HG03342 (cell line): Measurements from ENCODE around the gene APOC3.
"Not testable (repeated sequence)": the region's sequence is repeated elsewhere in the genome, so short reads cannot be mapped to it uniquely, and the experiment has no call there.

ENCODE experiments used
- ATAC-seq: cut with Tn5 transposase; IDR thresholded peaks from one replicate; pipeline ENCODE4 v1.9.1; 2021; ENCODE audit warnings: mild to moderate bottlenecking, moderate library complexity; ENCODE audit not compliant: unreplicated experiment

Gene APOC3

GRCh38 chr11:116801662-116802061 lies 28.0 kb upstream of the APOC3 start:
- ATAC-seq = not testable (repeated sequence)

DNA sequence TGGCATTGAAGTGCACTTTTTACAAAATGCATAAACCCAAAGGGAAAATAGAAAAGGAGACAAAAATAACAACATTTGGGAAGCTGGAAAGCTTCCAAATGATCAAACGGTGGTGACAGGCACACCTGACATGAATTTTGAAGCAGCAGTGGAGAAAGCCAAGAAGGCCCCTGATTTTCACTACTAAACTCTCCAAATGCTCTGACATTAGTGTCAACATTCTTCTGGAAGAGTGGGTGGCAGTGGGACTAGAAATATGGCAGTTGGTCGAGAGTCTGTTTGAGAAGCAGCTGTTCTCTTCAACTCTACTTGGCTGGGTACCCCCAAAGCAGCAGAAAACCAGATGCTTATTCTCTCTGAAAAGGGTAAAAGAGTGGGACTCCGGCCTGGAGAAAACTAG lies 25.7 kb upstream of the APOC3 start:
- ATAC-seq = no peak

DNA sequence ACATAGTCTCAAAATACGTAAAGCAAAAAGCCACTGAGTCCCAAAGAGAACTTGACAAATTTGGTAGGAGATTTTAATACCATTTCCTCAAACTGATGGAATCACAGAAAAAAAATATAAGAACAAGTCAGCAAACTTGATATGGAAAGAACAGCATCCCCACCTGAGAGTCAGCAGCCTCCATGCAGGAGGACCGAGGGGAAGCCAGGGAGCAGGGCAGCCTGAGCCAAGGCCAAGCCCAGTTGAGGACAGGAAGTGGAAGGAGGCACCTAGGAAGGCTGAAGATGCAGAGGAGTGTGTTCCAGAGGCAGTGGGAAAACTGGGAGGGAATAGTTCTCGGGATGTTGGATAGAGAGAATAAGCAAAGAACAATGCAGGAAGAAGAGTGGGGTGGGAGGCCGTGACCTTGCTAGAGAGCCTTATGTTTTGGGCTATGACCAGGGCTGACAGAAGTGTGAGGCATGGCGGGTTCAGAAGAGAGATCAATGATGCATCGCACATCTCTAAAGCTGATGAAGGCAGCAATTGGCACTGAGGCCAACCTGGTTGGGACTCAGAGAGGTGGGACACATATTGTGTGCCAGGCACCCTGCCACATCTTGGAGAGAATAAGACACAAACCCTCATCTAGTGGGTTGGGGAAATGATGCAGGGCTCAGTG lies 22.0 kb upstream of the APOC3 start:
- no peak for ATAC-seq

GRCh38 chr11:116808262-116809175 lies 21.2 kb upstream of the APOC3 start:
- no peak for ATAC-seq

DNA sequence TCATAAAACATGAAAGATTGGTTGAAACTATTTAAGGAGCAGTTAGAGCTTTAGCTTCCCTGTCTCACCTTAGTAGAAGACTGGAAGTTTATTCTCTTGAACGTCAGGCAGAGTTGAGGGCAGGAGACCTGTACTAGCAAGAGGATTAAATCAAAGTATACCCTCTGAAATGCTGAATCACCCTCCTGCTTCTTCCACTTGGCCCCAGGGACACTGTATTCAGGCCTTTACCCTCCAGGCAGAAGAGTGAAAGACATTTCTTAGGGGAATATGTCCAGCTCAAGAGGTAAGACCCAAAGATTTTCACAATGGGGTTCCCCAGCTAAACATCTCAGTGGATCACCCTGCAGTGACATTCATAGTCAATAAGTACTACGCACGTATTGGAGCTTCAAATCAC lies 18.5 kb upstream of the APOC3 start:
- no peak for ATAC-seq

- ATAC-seq = no peak
Observed at GRCh38 chr11:116812109-116812508, 17.6 kb upstream of the APOC3 start.

- no peak for ATAC-seq
Observed at GRCh38 chr11:116813170-116813569, 16.5 kb upstream of the APOC3 start.

- ATAC-seq = no peak
Observed at GRCh38 chr11:116813781-116814471, 15.8 kb upstream of the APOC3 start.

DNA sequence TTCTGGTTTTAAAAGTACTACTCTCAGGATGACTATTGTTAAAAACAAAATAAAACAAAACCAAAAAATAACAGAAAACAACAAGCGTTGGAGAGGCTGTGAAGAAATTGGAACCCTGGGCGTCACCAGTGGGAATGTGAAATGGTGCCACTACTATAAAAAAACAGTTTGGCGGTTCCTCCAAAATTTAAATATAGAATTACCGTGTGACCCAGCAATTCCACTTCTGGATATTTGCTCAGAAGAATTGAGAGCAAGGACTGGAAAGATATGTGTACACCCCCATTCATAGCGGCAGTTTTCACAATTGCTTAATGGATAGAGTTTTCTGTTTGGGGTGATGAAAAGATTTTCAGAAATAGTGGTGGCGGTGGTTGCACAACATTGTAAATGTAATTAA lies 15.2 kb upstream of the APOC3 start:
- no peak for ATAC-seq

DNA sequence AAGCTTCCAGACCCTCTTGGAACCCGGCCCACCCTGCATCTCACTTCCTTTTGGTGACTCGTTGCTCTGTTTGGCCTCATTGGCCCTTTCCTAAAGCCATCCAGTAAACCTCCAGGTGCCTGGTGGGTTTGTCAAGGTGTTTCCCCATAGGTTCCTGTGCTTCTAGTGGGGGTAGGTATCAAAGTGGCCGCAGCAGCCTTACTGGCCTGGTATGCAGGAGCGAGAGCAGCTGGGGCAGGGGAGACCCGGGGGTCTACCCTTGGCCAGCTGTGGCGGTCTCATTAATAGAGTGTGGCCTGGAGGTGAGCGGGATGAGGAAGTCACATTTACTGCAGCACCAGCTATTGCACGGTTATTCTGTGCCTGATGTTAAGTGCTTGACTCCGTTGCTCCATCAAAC lies 10.7 kb upstream of the APOC3 start:
- ATAC-seq = no peak

DNA sequence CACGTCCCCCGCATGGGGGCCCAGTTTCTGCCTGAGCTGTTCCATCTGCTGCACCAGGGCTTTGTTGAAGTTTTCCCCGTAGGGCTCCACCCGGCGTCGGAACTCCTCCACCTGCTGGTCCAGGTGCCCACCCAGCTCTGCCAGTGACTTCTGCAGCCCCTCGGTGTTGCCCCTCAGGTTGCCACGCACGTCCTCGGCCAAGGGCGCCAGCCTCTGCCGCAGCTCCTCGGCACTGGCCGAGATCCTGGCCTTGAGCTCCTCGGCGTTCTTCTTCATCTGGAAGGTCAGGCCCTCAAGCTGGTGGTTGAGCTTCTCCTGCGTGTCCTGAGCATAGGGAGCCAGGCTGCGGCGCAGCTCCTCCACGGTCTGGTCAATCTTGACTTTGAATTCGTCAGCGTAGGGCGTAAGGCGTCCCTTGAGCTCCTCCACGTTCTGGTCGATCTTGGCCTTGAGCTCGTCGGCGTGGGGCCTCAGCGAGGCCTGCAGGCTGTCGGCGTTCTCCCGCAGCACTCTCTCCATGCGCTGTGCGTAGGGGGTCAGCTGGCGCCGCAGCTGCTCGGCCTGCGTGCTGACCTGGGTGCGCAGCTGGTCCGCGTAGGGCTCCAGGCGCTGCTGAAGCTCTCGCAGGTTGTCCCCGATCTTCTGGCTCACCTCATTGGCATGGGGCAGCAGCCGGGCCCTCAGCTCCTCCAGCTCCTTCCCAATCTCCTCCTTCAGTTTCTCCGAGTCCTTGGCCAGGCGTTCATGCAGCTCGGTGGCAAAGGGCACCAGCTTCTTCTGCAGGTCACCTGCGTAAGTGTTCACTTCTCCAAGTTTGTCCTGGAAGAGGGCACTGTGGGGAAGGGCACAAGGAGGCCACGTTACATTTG lies 8.4 kb upstream of the APOC3 start:
- no peak for ATAC-seq

DNA sequence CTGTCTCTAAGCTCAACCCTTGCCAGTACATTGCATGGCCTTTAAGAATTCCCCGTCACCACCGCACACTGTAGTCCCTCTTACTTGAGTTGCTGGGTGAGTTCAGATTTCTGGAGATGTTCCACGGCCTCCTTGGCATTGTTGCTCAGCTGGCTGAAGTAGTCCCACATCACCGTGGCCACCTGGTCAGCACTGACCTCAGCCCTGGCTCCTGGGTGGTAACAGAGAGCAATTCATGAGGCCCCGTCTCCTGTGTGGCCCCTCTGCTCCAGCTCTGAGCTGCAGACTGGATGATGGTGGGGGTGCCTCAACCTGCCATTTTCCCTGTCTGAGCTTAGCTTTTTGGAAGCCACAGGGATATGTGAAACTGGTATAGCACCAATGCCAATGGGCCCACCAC lies 7.1 kb upstream of the APOC3 start:
- ATAC-seq = no peak

- no peak for ATAC-seq
Observed at GRCh38 chr11:116823031-116823843, 6.5 kb upstream of the APOC3 start, which contains the start of gene APOA4. TSS of gene APOA4 (minus strand) at chr11:116823304. CDS start at chr11:116823191, 113 bp downstream.

DNA sequence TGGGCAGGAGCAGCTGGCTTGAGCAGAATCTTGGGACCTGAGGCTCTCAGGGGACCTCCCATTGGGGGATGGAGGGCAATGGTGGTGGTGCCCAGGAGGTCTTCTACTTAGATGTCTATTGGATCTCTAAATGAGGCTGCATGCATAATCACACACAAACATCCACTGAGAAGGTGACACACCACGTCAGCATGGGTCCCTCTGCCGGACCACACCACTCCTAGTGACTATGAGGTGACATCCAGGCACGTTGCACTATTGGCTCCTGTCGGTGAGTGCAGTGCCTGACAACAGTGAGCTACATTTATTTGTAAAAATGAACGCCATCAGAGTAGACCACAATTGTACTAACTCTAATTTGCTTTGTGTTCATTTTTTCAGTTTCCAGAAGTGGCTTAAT lies 4.3 kb upstream of the APOC3 start:
- no peak for ATAC-seq

- no peak for ATAC-seq
Observed at GRCh38 chr11:116825854-116826750, 3.6 kb upstream of the APOC3 start.

GRCh38 chr11:116826751-116827431 lies 2.8 kb upstream of the APOC3 start:
- ATAC-seq = no peak

GRCh38 chr11:116827461-116827860 lies 2.2 kb upstream of the APOC3 start:
- no peak for ATAC-seq
